SK-N-SH (cell line): ENCODE data around the gene PTPA. TPM values are rescaled to one million over a fixed set of nuclear protein-coding genes. Genes with fewer than 3 reads are reported as not detected.

Experiments
- CTCF ChIA-PET: fragments of 300-600, 350-600 bp; formaldehyde crosslinking; extraction: SDS; loops from one replicate; lab custom pipeline; 2021; lab: Yijun Ruan, JAX
- POLR2A ChIA-PET: fragments of 350-600 bp; sonication (Branson Sonifier 250); formaldehyde crosslinking; extraction: SDS; loops from one replicate; lab custom pipeline; 2020; ENCODE audit warnings: antibody characterized with exemption, inconsistent platforms; lab: Yijun Ruan, JAX
- DNase-seq: peaks from one replicate; pipeline ENCODE4 v3.0.0; 2012
- H2AFZ ChIP-seq: fragments of 200-600 bp; sonication (generic); 2 replicates; pipeline ENCODE4 v1.8.1; 2016; ENCODE audit warnings: antibody characterized with exemption, mild to moderate bottlenecking, low read depth
- H3F3A ChIP-seq: fragments of 200-600 bp; sonication (generic); replicated peaks from 2 replicates; pipeline ENCODE3; 2016; ENCODE audit warnings: antibody characterized with exemption, mild to moderate bottlenecking; ENCODE audit not compliant: insufficient read depth
- H3K27ac ChIP-seq, 2 experiments: fragments of 200-500 bp in 1 of 2; fragments of 200-600 bp in 1 of 2; sonication (Bioruptor generic) in 1 of 2; sonication (generic), shearing (Covaris generic) in 1 of 2; 2 replicates each; pipeline versions ENCODE4 v1.5.1 to v1.6.1; 2014 to 2016; ENCODE audit warnings: low read depth in 2 of 2, inconsistent platforms in 1 of 2, low read length in 1 of 2, mild to moderate bottlenecking in 1 of 2, mixed read lengths in 1 of 2
- H3K27me3 ChIP-seq: fragments of 200-600 bp; sonication (generic), shearing (Covaris generic); 2 replicates; pipeline ENCODE4 v1.6.1; 2016; ENCODE audit warnings: mixed run types; ENCODE audit not compliant: insufficient read depth
- H3K36me3 ChIP-seq, 2 experiments: fragments of 200-500 bp in 1 of 2; fragments of 200-600 bp in 1 of 2; sonication (Bioruptor generic) in 1 of 2; sonication (generic) in 1 of 2; replicated peaks in 1 of 2; 2 replicates each; pipeline versions ENCODE3 to v1.5.1; 2014 to 2016; ENCODE audit warnings: low read length in 1 of 2, mild to moderate bottlenecking in 1 of 2; ENCODE audit not compliant: insufficient read depth in 2 of 2, control insufficient read depth in 1 of 2
- H3K4me1 ChIP-seq, 2 experiments: fragments of 200-500 bp in 1 of 2; fragments of 200-600 bp in 1 of 2; sonication (Bioruptor generic) in 1 of 2; sonication (generic), shearing (Covaris generic) in 1 of 2; 2 replicates each; pipeline versions ENCODE4 v1.5.1 to v1.6.1; 2014 to 2016; ENCODE audit warnings: low read depth in 1 of 2, low read length in 1 of 2, mixed run types in 1 of 2; ENCODE audit not compliant: insufficient read depth in 2 of 2, control insufficient read depth in 1 of 2
- H3K4me2 ChIP-seq: fragments of 200-600 bp; sonication (generic), shearing (Covaris generic); 2 replicates; pipeline ENCODE4 v1.6.1; 2017; ENCODE audit warnings: mixed run types
- H3K4me3 ChIP-seq, 2 experiments: fragments of 200-500 bp in 1 of 2; fragments of 200-600 bp in 1 of 2; sonication (Bioruptor generic) in 1 of 2; sonication (generic), shearing (Covaris generic) in 1 of 2; 2 replicates each; pipeline versions ENCODE4 v1.5.1 to v1.8.1; 2014 to 2016; ENCODE audit warnings: low read depth in 2 of 2, inconsistent platforms in 1 of 2, low read length in 1 of 2, mild to moderate bottlenecking in 1 of 2, mixed read lengths in 1 of 2, moderate library complexity in 1 of 2
- H3K79me2 ChIP-seq: fragments of 200-600 bp; sonication (generic); 2 replicates; pipeline ENCODE4 v1.8.1; 2017; ENCODE audit warnings: mild to moderate bottlenecking; ENCODE audit not compliant: insufficient read depth
- H3K9ac ChIP-seq: fragments of 200-600 bp; sonication (generic); 2 replicates; pipeline ENCODE4 v1.6.1; 2017; ENCODE audit warnings: mixed run types
- H3K9me2 ChIP-seq: fragments of 200-600 bp; sonication (generic); 2 replicates; pipeline ENCODE4 v1.6.1; 2017; ENCODE audit warnings: mixed run types
- H3K9me3 ChIP-seq: fragments of 200-600 bp; sonication (generic); 2 replicates; pipeline ENCODE4 v1.6.1; 2017; ENCODE audit warnings: mixed run types, mild to moderate bottlenecking, moderate library complexity
- H4K20me1 ChIP-seq: fragments of 200-600 bp; sonication (generic); 2 replicates; pipeline ENCODE4 v1.6.1; 2017; ENCODE audit warnings: mild to moderate bottlenecking, mixed run types; ENCODE audit not compliant: insufficient read depth
- EP300 ChIP-seq, 2 experiments: IDR thresholded peaks; 2 replicates each; pipeline versions ENCODE4 v1.4.0 to v1.6.1; 2012; ENCODE audit warnings: borderline replicate concordance in 1 of 2, low read depth in 1 of 2, low read length in 1 of 2
- FOXJ3 ChIP-seq: sonication (generic); formaldehyde crosslinking; IDR thresholded peaks from 2 replicates; pipeline ENCODE4 v1.5.1; 2020; ENCODE audit warnings: mild to moderate bottlenecking, missing genetic modification reagents
- MEF2A ChIP-seq: IDR thresholded peaks from 2 replicates; pipeline ENCODE4 v1.4.0; 2012; ENCODE audit warnings: low read depth, borderline replicate concordance
- MXI1 ChIP-seq: IDR thresholded peaks from 2 replicates; pipeline ENCODE4 v1.6.1; 2012; ENCODE audit warnings: mild to moderate bottlenecking, low read depth, low read length, improper control_type of control experiment
- NFIC ChIP-seq: IDR thresholded peaks from 2 replicates; pipeline ENCODE4 v1.4.0; 2012; ENCODE audit warnings: borderline replicate concordance
- POLR2AphosphoS5 ChIP-seq: IDR thresholded peaks from 2 replicates; pipeline ENCODE4 v1.6.1; 2012; ENCODE audit warnings: low read depth, low read length
- REST ChIP-seq: IDR thresholded peaks from 2 replicates; pipeline ENCODE4 v1.6.1; 2012; ENCODE audit warnings: mild to moderate bottlenecking, low read depth, low read length, moderate library complexity
- RFX5 ChIP-seq: IDR thresholded peaks from 2 replicates; pipeline ENCODE4 v1.6.1; 2012; ENCODE audit warnings: mild to moderate bottlenecking, improper control_type of control experiment, low read length
- TEAD4 ChIP-seq: IDR thresholded peaks from 2 replicates; pipeline ENCODE4 v1.4.0; 2012; ENCODE audit warnings: mild to moderate bottlenecking, borderline replicate concordance; ENCODE audit not compliant: insufficient read depth
- USF1 ChIP-seq: IDR thresholded peaks from 2 replicates; pipeline ENCODE4 v1.4.0; 2012; ENCODE audit warnings: low read depth, borderline replicate concordance
- USF2 ChIP-seq: fragments of 150-350 bp; IDR thresholded peaks from 2 replicates; pipeline ENCODE4 v1.6.1; 2017; ENCODE audit warnings: antibody characterized with exemption, low read length, low read depth, borderline replicate concordance
- YY1 ChIP-seq: IDR thresholded peaks from 2 replicates; pipeline ENCODE4 v1.4.0; 2012; ENCODE audit warnings: low read depth, mild to moderate bottlenecking
- ZBTB33 ChIP-seq: IDR thresholded peaks from 2 replicates; pipeline ENCODE4 v1.4.0; 2012; ENCODE audit warnings: low read depth, borderline replicate concordance
- WGBS: methylation state at CpG from one replicate; pipeline ENCODE4 v1.1.6; 2017; ENCODE audit warnings: low lambda C conversion rate; 5-methylcytosine and 5-hydroxymethylcytosine counted together
- polyA plus RNA-seq, 3 experiments: library from polyadenylated mRNA; depleted of rRNA; stranded (reverse); fragments of >200 nt; gene quantifications; 2 replicates each; pipeline ENCODE4 v1.2.3, GENCODE V29; 2012

PTPA gene
- polyA plus RNA-seq, 1 of the 3 experiments (the other 2 are of a cell fraction), result 130 TPM

- H3K36me3 ChIP-seq, result no peaks in the 10 kb centered on the region
- TF ChIP-seq REST (no peak), EP300 (IDR thresholded peaks at IDR 0.05; ENCODE audit: borderline replicate concordance in 1 of 2, low read depth in 1 of 2, low read length in 1 of 2) (no peak)
- H3K27ac ChIP-seq, result no peak overlapping the region
- H3K4me3 ChIP-seq, result no peak overlapping the region
- ChIA-PET CTCF (interaction anchor here (0.6 to 3.6 kb wide), 7 partner anchors 10 to 460 kb away, joined by 3 to 29 read pairs (median 4); no protein-coding TSS in a partner anchor), POLR2A (interaction anchor here (0.7 to 1.1 kb wide), 3 partner anchors 10 to 21 kb away, joined by 3 read pairs; no protein-coding TSS in a partner anchor)
- 90% methylated on average over 9 of the region's 9 CpGs for WGBS
- peaks cover 19% of the 10 kb centered on the region for H3F3A ChIP-seq
- H3K9me2 ChIP-seq, result no peaks in the 10 kb centered on the region
- peaks cover 0 to 15% of the 10 kb centered on the region in 2 experiments; a peak in 3 of 4 replicates for H3K4me1 ChIP-seq
- no peak overlapping the region for H3K4me2 ChIP-seq
- H3K27me3 ChIP-seq, result no peaks in the 10 kb centered on the region
- no peak overlapping the region for H3K9ac ChIP-seq
- no peaks in the 10 kb centered on the region for H4K20me1 ChIP-seq
- H3K9me3 ChIP-seq, result no peaks in the 10 kb centered on the region
- no peak overlapping the region for H2AFZ ChIP-seq
- DNase-seq, result no peak
- no peaks in the 10 kb centered on the region for H3K79me2 ChIP-seq
These were observed 53.2 kb downstream of the PTPA start for GRCh38 chr9:129164246-129164930.

- Histone ChIP-seq H3K36me3 (no peaks in the 10 kb centered on the region), H3K4me3 (no peak overlapping the region), H4K20me1 (no peaks in the 10 kb centered on the region), H3K9me3 (no peaks in the 10 kb centered on the region), H3K79me2 (no peaks in the 10 kb centered on the region), H3K4me2 (no peak overlapping the region), H3K4me1 (peaks cover 0 to 15% of the 10 kb centered on the region in 2 experiments; a peak in 3 of 4 replicates)
- CTCF ChIA-PET, result interaction anchor here (0.6 to 3.6 kb wide), 9 partner anchors 9 to 459 kb away, joined by 3 to 29 read pairs (median 4); no protein-coding TSS in a partner anchor
- POLR2A ChIA-PET, result interaction anchor here (0.9 to 1.1 kb wide), 2 partner anchors 9 to 22 kb away, joined by 3 read pairs; no protein-coding TSS in a partner anchor
- TF ChIP-seq POLR2AphosphoS5, result no peak
- TF ChIP-seq REST, result no peak
- TF ChIP-seq USF1, result no peak
- TF ChIP-seq MEF2A, result no peak
- no peak for TF ChIP-seq USF2
- TF ChIP-seq NFIC, result no peak
- no peak for TF ChIP-seq YY1
- TF ChIP-seq TEAD4, result no peak
- no peak for TF ChIP-seq FOXJ3 (CRISPR knock-in tag)
- no peak for TF ChIP-seq MXI1
- no peak for TF ChIP-seq RFX5
- TF ChIP-seq ZBTB33, result no peak
- TF ChIP-seq, all 33 proteins: peak for 0
- no peak overlapping the region for H3K9ac ChIP-seq
- no peak overlapping the region for H2AFZ ChIP-seq
- no peaks in the 10 kb centered on the region for H3K27me3 ChIP-seq
- peaks cover 20% of the 10 kb centered on the region for H3F3A ChIP-seq
- no peaks in the 10 kb centered on the region for H3K9me2 ChIP-seq
- no peak for DNase-seq
- H3K27ac ChIP-seq, result no peak overlapping the region
These were observed 54.0 kb downstream of the PTPA start for GRCh38 chr9:129165198-129165597.
